NB4 (cell line): Measurements from ENCODE around the gene SCRN1.

Experiments
- CTCF ChIP-seq: IDR thresholded peaks from one replicate; pipeline ENCODE4 v1.5.1; 2012; ENCODE audit warnings: low read depth, low read length
- POLR2A ChIP-seq: IDR thresholded peaks from 2 replicates; pipeline ENCODE4 v1.6.1; 2011; ENCODE audit warnings: mild to moderate bottlenecking; ENCODE audit not compliant: insufficient read length; ENCODE audit errors: extremely low read depth

- TF ChIP-seq CTCF (peak; percentile 3), POLR2A (no peak)
These were observed 40.1 kb upstream of the SCRN1 start for GRCh38 chr7:30029696-30030095.
